GM19239 (cell line): ENCODE measurements around the gene TSPAN18.
A peak's percentile ranks its signal among the peaks of the same experiment; 100 is the strongest.

Experiments used
- DNase-seq: peaks from one replicate; pipeline ENCODE4 v3.0.0; 2011; ENCODE audit warnings: low spot score; ENCODE audit not compliant: insufficient read length
- FAIRE-seq: peaks from 2 replicates; lab custom pipeline; 2011; peaks lifted over from hg19 to GRCh38; lab: Jason Lieb, UNC

TSPAN18 gene

DNA sequence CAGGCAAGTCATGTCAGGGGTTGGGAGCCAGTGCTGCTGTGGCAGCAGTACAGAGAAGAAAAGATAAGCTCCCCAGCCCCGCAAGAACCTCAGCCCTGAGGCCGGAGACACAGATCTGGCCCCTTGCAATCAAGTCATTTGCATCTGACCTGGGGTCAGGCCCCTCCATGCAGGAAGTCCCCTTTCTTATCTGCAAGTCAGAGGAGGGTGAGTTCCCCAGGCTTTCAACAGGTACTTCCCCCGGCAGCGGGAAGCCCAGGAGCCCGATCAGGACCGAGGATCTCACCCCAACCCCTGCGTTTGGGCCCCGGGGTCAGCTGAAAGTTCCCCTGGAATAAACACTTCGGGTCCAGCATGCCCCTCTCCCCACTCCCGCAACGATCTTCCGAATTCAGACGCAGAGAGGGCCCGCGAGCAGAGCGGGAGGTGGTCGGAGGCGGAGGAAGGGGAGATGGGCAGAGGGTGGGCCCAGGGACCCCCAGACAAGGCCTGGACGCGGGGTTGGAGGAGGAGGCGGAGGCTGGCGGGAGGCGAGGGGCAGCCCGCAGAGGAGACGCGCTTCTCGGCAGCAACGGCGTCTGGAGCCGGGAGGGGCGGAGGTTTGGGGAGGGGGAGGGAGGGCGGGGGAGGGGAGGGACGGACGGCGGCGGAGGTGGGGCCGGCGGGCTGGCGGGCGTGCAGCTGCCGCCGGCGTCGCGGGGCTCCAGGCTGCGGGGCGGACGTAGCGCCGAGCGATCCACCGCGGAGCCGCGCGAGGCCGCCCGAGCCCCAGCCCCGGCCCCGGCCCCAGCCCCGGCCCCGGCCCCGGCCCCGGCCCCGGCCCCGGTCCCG, at the start of gene TSPAN18:
Gene TSPAN18 (plus strand): TSS at position 680 of the 831 bp plus-strand sequence. CDS start 179,455 bp downstream, outside the sequence.
- peak; percentile 85 for DNase-seq

DNA sequence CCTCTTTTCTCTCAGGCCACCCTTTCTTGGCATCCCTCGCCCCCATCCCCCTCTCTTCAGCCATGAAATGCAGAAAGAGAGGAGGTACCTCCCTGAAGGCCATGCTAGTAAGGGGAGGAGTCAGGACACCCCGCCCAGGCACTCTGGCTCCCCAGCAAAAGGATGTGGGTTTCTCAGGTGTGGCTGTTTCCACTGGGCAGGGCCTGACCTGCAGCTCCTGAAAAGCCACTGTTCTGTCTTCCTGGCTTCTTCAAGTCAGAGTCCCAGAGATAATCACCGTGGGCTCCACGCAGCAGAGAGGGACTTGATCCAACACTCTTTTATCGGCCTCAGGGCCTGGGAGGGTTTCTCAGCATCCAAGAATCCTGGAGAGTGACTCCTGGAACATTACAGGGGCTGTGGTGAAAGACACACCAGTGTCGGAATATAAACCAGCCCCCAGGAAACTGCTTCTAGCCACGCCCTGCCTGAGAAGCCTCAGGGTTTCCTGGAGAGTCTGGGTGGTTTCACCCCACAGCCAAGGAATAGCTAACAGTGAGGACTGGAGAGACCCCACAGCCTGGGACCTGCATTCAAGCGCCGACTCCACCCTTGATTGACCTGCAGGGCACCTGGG, 45.7 kb upstream of the TSPAN18 start:
- FAIRE-seq (no peak), DNase-seq (no peak)

More for the DNA sequence above, at the start of gene TSPAN18:
- peak; percentile 83 for FAIRE-seq

- DNase-seq (no peak), FAIRE-seq (no peak)
Observed at GRCh38 chr11:44681698-44682097, 45.1 kb upstream of the TSPAN18 start.

DNA sequence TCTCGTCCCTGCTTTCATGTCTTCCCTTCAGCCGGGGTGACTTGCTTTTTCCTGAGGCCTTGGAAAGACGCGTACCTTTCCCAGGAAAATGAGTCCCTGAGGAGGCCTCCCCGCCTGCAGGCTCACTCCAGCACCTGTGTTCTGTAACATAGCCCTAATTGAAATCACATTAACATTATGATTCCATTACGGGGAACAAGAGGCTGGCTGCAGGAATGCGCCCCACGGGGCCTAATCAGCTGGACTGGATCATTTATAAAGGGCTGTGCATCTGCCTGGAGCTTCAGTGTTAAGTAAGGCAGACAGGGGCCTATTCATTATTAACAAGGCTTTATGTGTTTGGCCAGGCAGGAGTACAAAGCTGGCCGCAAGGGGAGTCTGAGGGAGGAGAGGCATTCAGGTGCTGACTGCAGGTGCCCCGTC, 41.9 kb upstream of the TSPAN18 start:
- DNase-seq, result no peak
- FAIRE-seq, result no peak

DNA sequence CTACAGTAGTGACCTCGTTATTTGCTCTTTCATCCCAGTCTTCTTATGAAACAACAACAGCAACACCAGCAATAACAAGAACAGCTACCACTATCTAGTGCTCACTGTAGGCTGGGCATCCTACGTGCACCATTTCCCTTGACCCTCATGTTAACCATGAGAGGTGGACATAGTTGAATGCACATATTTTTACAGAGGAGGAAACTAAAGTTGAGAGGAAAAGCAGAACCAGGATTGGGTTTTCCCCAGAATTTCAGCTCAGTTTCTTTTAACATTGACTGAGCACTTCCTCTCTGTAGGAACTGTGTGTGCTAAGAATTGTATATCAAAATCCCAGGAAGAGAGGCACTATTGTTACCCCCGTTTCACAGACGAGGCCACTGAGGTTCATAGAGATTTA, 39.4 kb upstream of the TSPAN18 start:
- DNase-seq, result no peak
- FAIRE-seq, result no peak

GRCh38 chr11:44689265-44689664, 37.5 kb upstream of the TSPAN18 start:
- no peak for FAIRE-seq
- DNase-seq, result no peak

DNA sequence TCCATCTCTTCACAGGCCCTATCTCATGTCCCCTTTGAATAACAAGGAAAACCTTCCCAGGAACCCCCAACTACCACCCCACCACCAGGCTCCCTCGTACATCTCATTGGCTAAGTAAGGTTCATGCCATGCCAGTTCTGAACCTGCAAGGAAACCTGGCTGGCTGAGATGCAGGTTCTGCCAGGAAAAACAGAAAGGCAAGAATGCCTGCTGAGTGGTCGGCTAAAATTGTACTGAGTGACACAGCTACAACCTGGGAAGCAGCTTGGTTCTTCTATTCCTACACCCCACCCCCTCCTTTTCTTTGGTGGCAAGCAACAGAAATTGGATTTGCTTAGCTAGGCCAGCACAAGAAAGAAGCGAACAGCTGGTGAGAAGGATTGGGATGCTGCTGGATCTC, 36.1 kb upstream of the TSPAN18 start:
- FAIRE-seq, result no peak
- no peak for DNase-seq

DNA sequence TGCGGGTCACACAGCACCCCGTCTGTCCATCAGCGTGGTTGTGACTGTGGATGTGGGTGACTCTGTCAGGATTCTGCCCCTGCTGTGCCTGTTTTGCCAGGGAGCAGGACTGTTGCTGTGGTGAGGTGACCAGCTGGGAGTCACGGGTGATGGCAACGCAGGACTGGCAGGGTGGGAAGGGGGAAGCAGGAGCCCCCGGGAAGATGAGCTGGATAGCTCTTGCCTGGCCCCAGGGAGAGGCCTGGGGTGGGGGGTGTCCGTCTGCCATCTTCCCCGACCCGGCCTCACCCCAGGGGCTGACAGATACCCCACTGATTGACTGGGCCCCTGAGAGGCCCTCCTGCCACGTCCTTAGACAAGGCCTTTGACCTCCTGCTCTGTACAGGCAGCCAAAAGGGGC, 34.3 kb upstream of the TSPAN18 start:
- FAIRE-seq, result no peak
- DNase-seq, result no peak

- DNase-seq (no peak), FAIRE-seq (no peak)
Observed at GRCh38 chr11:44693654-44694119, 33.1 kb upstream of the TSPAN18 start.

- DNase-seq (no peak), FAIRE-seq (no peak)
Observed at GRCh38 chr11:44694443-44694842, 32.3 kb upstream of the TSPAN18 start.

DNA sequence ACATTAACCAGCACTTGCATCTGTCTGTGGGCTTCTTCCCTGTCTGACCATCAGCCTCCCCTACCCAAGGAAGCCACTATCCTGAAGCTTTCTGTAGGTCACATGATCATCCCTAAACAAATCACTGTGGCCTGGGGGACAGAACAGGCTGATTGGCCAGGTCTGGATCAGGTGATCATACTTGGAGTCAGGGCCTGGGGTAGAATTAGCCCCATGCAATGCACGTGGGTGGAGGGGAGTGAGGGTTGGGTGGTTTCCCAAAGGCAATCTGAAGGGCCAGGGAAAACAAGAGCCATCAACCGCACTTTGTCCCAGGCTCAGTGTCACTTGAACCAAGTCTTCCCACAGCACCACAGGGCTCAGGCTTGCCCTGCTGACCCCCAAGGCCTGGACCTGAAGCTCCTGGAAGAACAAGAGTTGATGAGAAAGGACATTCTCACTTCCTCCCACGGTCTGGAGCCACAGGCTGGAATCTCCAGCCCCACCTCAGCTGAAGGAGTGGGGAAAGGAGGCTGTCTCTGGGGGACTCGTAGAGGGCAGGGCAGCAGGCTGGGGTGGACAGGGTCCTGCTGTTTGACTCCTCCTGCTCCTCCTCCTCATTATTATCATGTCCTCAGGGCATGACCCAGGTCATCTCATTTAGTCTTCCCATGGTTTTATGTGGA, 31.5 kb upstream of the TSPAN18 start:
- FAIRE-seq, result no peak
- no peak for DNase-seq

DNA sequence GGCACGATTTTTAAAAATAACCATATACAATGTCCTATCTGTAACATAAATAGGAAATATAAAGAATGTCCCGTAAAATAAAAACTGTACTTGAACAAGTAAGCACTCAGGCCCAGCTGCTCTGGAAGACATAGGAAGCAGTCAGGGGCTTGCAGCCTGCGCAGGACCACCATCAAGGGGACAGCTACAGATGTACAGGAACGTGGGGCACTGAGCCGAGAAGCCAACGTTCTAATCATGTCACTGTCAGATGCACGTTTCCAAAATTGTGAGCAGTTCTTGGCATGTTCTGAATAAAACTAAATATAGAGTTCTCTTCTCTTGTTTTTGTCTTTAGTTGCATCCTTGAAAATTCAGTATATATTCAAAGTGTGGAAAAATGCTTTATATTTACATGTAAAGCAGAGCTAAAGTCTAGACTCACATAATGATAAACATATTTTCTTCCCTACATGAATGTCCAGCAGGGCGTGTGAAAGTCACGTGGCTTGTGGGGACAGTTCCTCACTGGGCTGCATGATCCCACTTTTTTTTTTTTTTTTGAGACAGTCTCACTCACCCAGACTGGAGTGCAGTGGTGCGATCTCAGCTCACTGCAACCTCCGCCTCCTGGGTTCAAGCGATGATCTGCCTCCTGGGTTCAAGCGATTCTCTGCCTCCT, 28.4 kb upstream of the TSPAN18 start:
- no peak for FAIRE-seq
- DNase-seq, result no peak

DNA sequence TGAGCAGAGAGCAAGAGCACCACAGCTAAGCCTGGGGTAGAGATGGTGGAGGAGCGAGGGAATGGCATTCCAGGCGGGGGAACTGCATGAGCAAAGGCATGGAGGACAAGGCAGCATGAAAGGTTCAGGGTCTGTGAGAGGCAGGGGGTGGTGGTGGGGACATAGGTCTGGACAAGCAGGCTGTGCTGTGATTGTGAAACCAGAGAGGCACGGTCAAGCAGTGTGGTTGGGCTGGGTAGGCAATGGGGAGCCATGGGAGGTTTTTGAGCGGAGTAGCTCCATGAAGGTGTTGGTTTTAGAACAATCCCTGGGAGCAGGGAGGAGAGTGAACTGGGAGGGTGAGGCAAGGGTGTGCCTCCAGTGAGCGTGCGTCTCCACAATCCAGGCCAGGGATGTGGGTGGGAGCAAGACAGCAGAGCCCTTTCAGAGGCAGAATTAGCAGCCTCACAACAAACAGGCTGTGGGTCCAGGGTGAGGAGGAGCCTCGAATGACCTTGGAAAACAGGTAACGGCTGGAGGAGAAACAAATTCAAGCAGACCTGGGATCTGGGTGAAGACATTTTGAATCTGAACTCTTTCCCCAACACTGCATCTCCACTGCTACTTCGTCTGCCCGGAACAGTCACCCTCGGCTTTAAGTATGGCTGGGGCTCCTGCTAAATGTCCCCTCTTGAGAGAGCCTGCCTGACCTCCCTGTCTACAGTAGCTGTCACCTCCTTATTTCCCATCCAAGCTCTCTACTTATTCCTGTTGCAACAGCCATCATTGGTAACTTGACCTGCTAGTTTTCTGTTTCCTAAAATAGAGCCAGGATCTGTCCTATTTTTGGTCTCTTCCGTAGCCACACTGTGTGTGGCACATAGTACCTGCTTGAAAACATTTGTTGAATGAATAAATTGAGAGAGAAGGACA, 27.0 kb upstream of the TSPAN18 start:
- DNase-seq (no peak), FAIRE-seq (no peak)

GRCh38 chr11:44701276-44701675, 25.5 kb upstream of the TSPAN18 start:
- DNase-seq, result no peak
- no peak for FAIRE-seq

GRCh38 chr11:44702889-44703288, 23.9 kb upstream of the TSPAN18 start:
- DNase-seq (no peak), FAIRE-seq (no peak)

GRCh38 chr11:44707094-44707493, 19.7 kb upstream of the TSPAN18 start:
- DNase-seq, result no peak
- no peak for FAIRE-seq

DNA sequence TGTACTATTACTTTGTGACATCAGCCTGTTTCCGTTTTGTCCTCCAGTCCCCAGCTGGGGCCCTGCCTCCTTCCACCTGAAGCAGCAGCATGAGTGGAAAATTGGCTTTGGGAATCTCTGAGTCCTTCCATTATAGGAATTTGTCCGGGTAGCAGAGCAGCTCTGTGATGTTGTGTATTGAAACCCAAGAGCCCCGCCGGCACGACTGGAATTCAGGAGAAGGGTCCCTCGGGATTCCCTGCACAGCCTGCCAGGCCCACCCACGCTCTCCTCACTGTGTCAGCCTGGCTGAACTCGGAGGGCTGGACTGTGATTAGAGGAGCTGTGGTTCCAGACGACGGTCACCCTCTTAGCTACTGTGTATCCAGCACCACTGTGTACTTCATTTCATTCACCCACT, 18.8 kb upstream of the TSPAN18 start:
- FAIRE-seq, result no peak
- DNase-seq, result no peak

GRCh38 chr11:44708523-44709280, 18.1 kb upstream of the TSPAN18 start:
- no peak for FAIRE-seq

DNA sequence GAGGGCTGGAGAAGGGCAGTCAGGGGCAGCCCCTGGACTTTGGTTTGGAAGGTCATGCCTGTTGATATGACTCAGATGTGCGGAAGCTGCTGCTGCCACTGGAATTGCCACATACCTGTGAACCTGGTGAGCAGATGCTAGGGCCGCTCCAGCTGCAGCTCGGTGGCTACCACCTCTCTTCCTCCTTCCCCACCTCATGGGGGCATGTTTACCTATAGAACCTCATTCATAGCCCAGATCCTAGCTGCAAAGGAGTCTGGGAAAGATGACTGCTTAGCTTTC, 17.5 kb upstream of the TSPAN18 start:
- DNase-seq, result no peak

More at GRCh38 chr11:44708523-44709280, 18.1 kb upstream of the TSPAN18 start:
- no peak for DNase-seq

More for the DNA sequence above, 17.5 kb upstream of the TSPAN18 start:
- no peak for FAIRE-seq
